ENCODE data around the gene IPO11. TPM values are rescaled to one million over a fixed set of nuclear protein-coding genes. Genes with fewer than 3 reads are reported as not detected.
"Not testable (repeated sequence)": the region's sequence is repeated elsewhere in the genome, so short reads cannot be mapped to it uniquely, and the experiment has no call there.

Gene IPO11
- total RNA-seq, 6 experiments from 2014 or later = 33.4 to 43.3 (median 38.4) TPM

- Mint-ChIP-seq H3K27ac (no peak overlapping the region), H3K9me3 (peaks cover 16% of the 10 kb centered on the region), H3K27me3 (ENCODE audit: insufficient read depth) (no peaks in the 10 kb centered on the region; the same call in 1 of the 2 replicates), H3K36me3 (ENCODE audit: low read depth) (no peaks in the 10 kb centered on the region; the same call in 1 of the 2 replicates), H3K4me3 (no peak overlapping the region), H3K4me1 (ENCODE audit: low read depth) (peaks cover 10% of the 10 kb centered on the region)
- DNase-seq = no peak
- no peak for TF ChIP-seq CTCF (IDR thresholded peaks at IDR 0.05)
These were observed 241.5 kb downstream of the IPO11 start for GRCh38 chr5:62653864-62654575.

- peaks cover 22% of the 10 kb centered on the region for H3K9me3 Mint-ChIP-seq
- not testable (repeated sequence) for H3K27ac Mint-ChIP-seq; H3K36me3 Mint-ChIP-seq (ENCODE audit: low read depth); H3K4me1 Mint-ChIP-seq (ENCODE audit: low read depth); H3K4me3 Mint-ChIP-seq; DNase-seq; H3K27me3 Mint-ChIP-seq (ENCODE audit: insufficient read depth)
These were observed 245.2 kb downstream of the IPO11 start for GRCh38 chr5:62657772-62658171.

GRCh38 chr5:62661126-62661525 lies 248.6 kb downstream of the IPO11 start:
- TF ChIP-seq CTCF (IDR thresholded peaks at IDR 0.05) = no peak
- H3K4me3 Mint-ChIP-seq = no peak overlapping the region

GRCh38 chr5:62662521-62662920 lies 250.0 kb downstream of the IPO11 start:
- H3K4me1 Mint-ChIP-seq (ENCODE audit: low read depth) = no peaks in the 10 kb centered on the region
- no peak overlapping the region for H3K27ac Mint-ChIP-seq
- DNase-seq = no peak
- no peak for TF ChIP-seq CTCF (IDR thresholded peaks at IDR 0.05)
- H3K9me3 Mint-ChIP-seq = peaks cover 9% of the 10 kb centered on the region; the same call in 1 of the 2 replicates
- no peak overlapping the region for H3K4me3 Mint-ChIP-seq
- H3K27me3 Mint-ChIP-seq (ENCODE audit: insufficient read depth) = peaks cover 1% of the 10 kb centered on the region; the same call in 1 of the 2 replicates
- H3K36me3 Mint-ChIP-seq (ENCODE audit: low read depth) = no peaks in the 10 kb centered on the region

More at GRCh38 chr5:62661126-62661525, 248.6 kb downstream of the IPO11 start:
- Mint-ChIP-seq H3K27ac (no peak overlapping the region), H3K9me3 (peaks cover 9% of the 10 kb centered on the region; the same call in 1 of the 2 replicates), H3K36me3 (ENCODE audit: low read depth) (no peaks in the 10 kb centered on the region), H3K27me3 (ENCODE audit: insufficient read depth) (peaks cover 1% of the 10 kb centered on the region; the same call in 1 of the 2 replicates), H3K4me1 (ENCODE audit: low read depth) (no peaks in the 10 kb centered on the region)
- DNase-seq = no peak

GRCh38 chr5:62671479-62671878 lies 258.9 kb downstream of the IPO11 start:
- Mint-ChIP-seq H3K36me3 (ENCODE audit: low read depth) (no peaks in the 10 kb centered on the region), H3K4me1 (ENCODE audit: low read depth) (no peaks in the 10 kb centered on the region), H3K4me3 (no peak overlapping the region), H3K9me3 (peaks cover 8% of the 10 kb centered on the region), H3K27ac (no peak overlapping the region), H3K27me3 (ENCODE audit: insufficient read depth) (no peaks in the 10 kb centered on the region; the same call in 1 of the 2 replicates)
- no peak for DNase-seq
- no peak for TF ChIP-seq CTCF (IDR thresholded peaks at IDR 0.05)

- peaks cover 21% of the 10 kb centered on the region for H3K9me3 Mint-ChIP-seq
- not testable (repeated sequence) for H3K27ac Mint-ChIP-seq; H3K36me3 Mint-ChIP-seq (ENCODE audit: low read depth); DNase-seq; H3K4me1 Mint-ChIP-seq (ENCODE audit: low read depth); H3K27me3 Mint-ChIP-seq (ENCODE audit: insufficient read depth); H3K4me3 Mint-ChIP-seq
These were observed 264.0 kb downstream of the IPO11 start for GRCh38 chr5:62676596-62676995.

Other genes starting within 250 kb of the IPO11 start
- 10 to 100 TPM; 39.9 to 54.0 (median 49.3) TPM for gene KIF2A, start 106.6 kb upstream of the IPO11 start, total RNA-seq (2021; fragmentation: NEBNext Ultra II Directional; extraction: Animal tissue kit (Norgen Biotek cat#: 25700))
- 10 to 100 TPM; 31.0 to 45.9 (median 33.1) TPM for gene DIMT1, start 8.9 kb upstream of the IPO11 start, total RNA-seq (2021; fragmentation: NEBNext Ultra II Directional; extraction: Animal tissue kit (Norgen Biotek cat#: 25700))
- gene LRRC70, start 166.1 kb downstream of the IPO11 start, total RNA-seq (2021; fragmentation: NEBNext Ultra II Directional; extraction: Animal tissue kit (Norgen Biotek cat#: 25700)) = under 1 TPM; 0.13 to 0.50 (median 0.28) TPM

Measured in HFFc6 (cell line).